RWPE2 (cell line): ENCODE data around the gene ZSCAN23.

Experiments used
- ATAC-seq: fragments of 200-7000 bp; cut with Tn5 transposase; 3 replicates; pipeline ENCODE4 v1.9.1; 2021; ENCODE audit warnings: low read depth
- DNase-seq: peaks from one replicate; pipeline ENCODE4 v3.0.0-alpha.2; 2020; ENCODE audit warnings: low spot score
- H3K27ac ChIP-seq: fragments of 450-650 bp; 2 replicates; pipeline ENCODE4 v1.5.1; 2017; ENCODE audit warnings: mild to moderate bottlenecking; ENCODE audit not compliant: poor library complexity, severe bottlenecking
- H3K27me3 ChIP-seq: fragments of 250-450 bp; sonication (Bioruptor Pico); 2 replicates; pipeline ENCODE4 v1.5.1; 2021; ENCODE audit warnings: mild to moderate bottlenecking, moderate library complexity; ENCODE audit not compliant: insufficient read depth, poor library complexity, severe bottlenecking
- H3K36me3 ChIP-seq: fragments of 250-450 bp; sonication (Bioruptor Pico); 2 replicates; pipeline ENCODE4 v1.5.1; 2020; ENCODE audit warnings: low read depth, mild to moderate bottlenecking, moderate library complexity
- H3K4me1 ChIP-seq: fragments of 250-450 bp; sonication (Bioruptor Pico); 2 replicates; pipeline ENCODE4 v1.5.1; 2021; ENCODE audit warnings: mild to moderate bottlenecking, moderate library complexity; ENCODE audit not compliant: insufficient read depth, poor library complexity, severe bottlenecking
- H3K4me3 ChIP-seq: fragments of 250-450 bp; sonication (Bioruptor Pico); 2 replicates; pipeline ENCODE4 v1.5.1; 2021; ENCODE audit warnings: mild to moderate bottlenecking, moderate library complexity; ENCODE audit not compliant: severe bottlenecking
- H3K9me3 ChIP-seq: fragments of 250-450 bp; sonication (Bioruptor Pico); 2 replicates; pipeline ENCODE4 v1.5.1; 2021; ENCODE audit warnings: mild to moderate bottlenecking, moderate library complexity; ENCODE audit not compliant: severe bottlenecking
- CTCF ChIP-seq: fragments of 450-650 bp; IDR thresholded peaks from one replicate; pipeline ENCODE4 v1.5.1; 2017; ENCODE audit warnings: mild to moderate bottlenecking, moderate library complexity; ENCODE audit not compliant: poor library complexity, severe bottlenecking

ZSCAN23 gene

GRCh38 chr6:28399350-28400121, 43.8 kb downstream of the ZSCAN23 start, which contains the start of gene ZSCAN12:
Gene ZSCAN12, minus strand, starts transcription at chr6:28399747. Its CDS starts 1,342 bp downstream, at chr6:28398405.
- DNase-seq (peak; percentile 75), ATAC-seq (peak; percentile 86)
- TF ChIP-seq CTCF: peak; percentile 71
- H3K4me3 ChIP-seq: peak within 1 kb of the TSS; percentile 59
- H3K27ac ChIP-seq: peak within 1 kb of the TSS; percentile 63
- peaks cover 20% of the 10 kb centered on the region for H3K4me1 ChIP-seq
- H3K27me3 ChIP-seq: no peaks in the 10 kb centered on the region
- H3K9me3 ChIP-seq: no peaks in the 10 kb centered on the region
- peaks cover 37% of the 10 kb centered on the region for H3K36me3 ChIP-seq

GRCh38 chr6:28395918-28396317, 47.4 kb downstream of the ZSCAN23 start:
- no peak overlapping the region for H3K4me3 ChIP-seq
- no peaks in the 10 kb centered on the region for H3K27me3 ChIP-seq
- no peaks in the 10 kb centered on the region for H3K9me3 ChIP-seq
- ATAC-seq: no peak
- no peak for TF ChIP-seq CTCF
- H3K36me3 ChIP-seq: peaks cover 66% of the 10 kb centered on the region
- peaks cover 20% of the 10 kb centered on the region for H3K4me1 ChIP-seq
- no peak overlapping the region for H3K27ac ChIP-seq
- no peak for DNase-seq

- peaks cover 84% of the 10 kb centered on the region for H3K36me3 ChIP-seq
- no peaks in the 10 kb centered on the region for H3K9me3 ChIP-seq
- peaks cover 16% of the 10 kb centered on the region for H3K4me1 ChIP-seq
- ATAC-seq (no peak), DNase-seq (no peak)
- no peaks in the 10 kb centered on the region for H3K27me3 ChIP-seq
- H3K4me3 ChIP-seq: no peak overlapping the region
- no peak overlapping the region for H3K27ac ChIP-seq
- TF ChIP-seq CTCF: peak; percentile 53
Measured at GRCh38 chr6:28393912-28394662, 49.2 kb downstream of the ZSCAN23 start.

- no peaks in the 10 kb centered on the region for H3K9me3 ChIP-seq
- DNase-seq (no peak), ATAC-seq (no peak)
- no peak overlapping the region for H3K27ac ChIP-seq
- H3K36me3 ChIP-seq: peaks cover 86% of the 10 kb centered on the region
- H3K4me3 ChIP-seq: no peak overlapping the region
- H3K4me1 ChIP-seq: no peaks in the 10 kb centered on the region
- no peak for TF ChIP-seq CTCF
- H3K27me3 ChIP-seq: no peaks in the 10 kb centered on the region
Measured at GRCh38 chr6:28390688-28391087, 52.6 kb downstream of the ZSCAN23 start.
